Endothelial cell of umbilical vein (primary cell): ENCODE results near the gene CRY1. TPM values are rescaled to one million over a fixed set of nuclear protein-coding genes. Genes with fewer than 3 reads are reported as not detected.

Experiments used
- BruUV-seq: library from RNA; stranded (reverse); fragments of 400-500 nt; replicated peaks from 2 replicates; lab custom pipeline; 2021; lab: Mats Ljungman, UMichigan
- CTCF ChIA-PET: fragments of 300-600, 350-600 bp; sonication (Branson Sonifier 250); formaldehyde crosslinking; loops from one replicate; lab custom pipeline; 2021; ENCODE audit warnings: antibody characterized with exemption, inconsistent platforms; lab: Charles Lee
- POLR2A ChIA-PET: fragments of 300-600, 350-600 bp; sonication (Branson Sonifier 250); formaldehyde crosslinking; loops from one replicate; lab custom pipeline; 2021; ENCODE audit warnings: antibody characterized with exemption, inconsistent platforms; lab: Charles Lee
- DNase-seq: peaks from one replicate; pipeline ENCODE4 v3.0.0-alpha.2; 2011; ENCODE audit warnings: low read depth, low spot score
- FAIRE-seq: peaks from 2 replicates; lab custom pipeline; 2011; peaks lifted over from hg19 to GRCh38; lab: Jason Lieb, UNC
- H2AFZ ChIP-seq: 2 replicates; pipeline ENCODE4 v1.6.0; 2012; ENCODE audit warnings: low read depth, low read length, control low read depth, inconsistent platforms
- H3K27ac ChIP-seq: 2 replicates; pipeline ENCODE4 v1.5.1; 2011; ENCODE audit warnings: low read depth, mild to moderate bottlenecking, control low read depth, low read length, moderate library complexity; ENCODE audit not compliant: insufficient read depth
- H3K27me3 ChIP-seq, 2 experiments: 2 replicates each; pipeline versions ENCODE4 v1.6.0 to v1.6.1; 2011; ENCODE audit warnings: low read length in 2 of 2, mixed read lengths in 1 of 2; ENCODE audit not compliant: control insufficient read depth in 2 of 2, insufficient read depth in 2 of 2
- H3K36me3 ChIP-seq, 2 experiments: 2 replicates in 1 of 2; 3 replicates in 1 of 2; pipeline ENCODE4 v1.5.1; 2011; ENCODE audit warnings: low read length in 2 of 2, mild to moderate bottlenecking in 1 of 2, moderate library complexity in 1 of 2; ENCODE audit not compliant: control insufficient read depth in 2 of 2, insufficient read depth in 2 of 2; ENCODE audit errors: extremely low read depth in 1 of 2
- H3K4me1 ChIP-seq: 3 replicates; pipeline ENCODE4 v1.5.1; 2011; ENCODE audit warnings: mild to moderate bottlenecking, low read length; ENCODE audit not compliant: control insufficient read depth, insufficient read depth; ENCODE audit errors: extremely low read depth
- H3K4me2 ChIP-seq: 2 replicates; pipeline ENCODE4 v1.6.1; 2011; ENCODE audit warnings: low read length, control low read depth, mixed read lengths; ENCODE audit not compliant: insufficient read depth
- H3K4me3 ChIP-seq, 3 experiments: fragments of 200-600 bp in 1 of 3; sonication (generic), shearing (Covaris generic) in 1 of 3; replicated peaks in 1 of 3; 2 replicates each; pipeline ENCODE4 v1.5.1; 2011 to 2016; ENCODE audit warnings: control low read depth in 3 of 3, low read length in 3 of 3, mild to moderate bottlenecking in 2 of 3, inconsistent platforms in 1 of 3, low read depth in 1 of 3, moderate library complexity in 1 of 3; ENCODE audit not compliant: insufficient read depth in 1 of 3
- H3K79me2 ChIP-seq: 2 replicates; pipeline ENCODE4 v1.6.0; 2012; ENCODE audit warnings: low read length, inconsistent platforms; ENCODE audit not compliant: control insufficient read depth, insufficient read depth
- H3K9ac ChIP-seq: replicated peaks from 2 replicates; pipeline ENCODE3; 2011; ENCODE audit warnings: low read length, control low read depth; ENCODE audit not compliant: insufficient read depth; ENCODE audit errors: extremely low read depth
- H3K9me1 ChIP-seq: replicated peaks from 3 replicates; pipeline ENCODE4 v1.6.0; 2011; ENCODE audit warnings: mild to moderate bottlenecking, low read length; ENCODE audit not compliant: control insufficient read depth, insufficient read depth; ENCODE audit errors: extremely low read depth
- H3K9me3 ChIP-seq: replicated peaks from 2 replicates; pipeline ENCODE4 v1.5.1; 2012; ENCODE audit warnings: low read length, inconsistent platforms; ENCODE audit not compliant: control insufficient read depth, insufficient read depth
- H4K20me1 ChIP-seq: replicated peaks from 2 replicates; pipeline ENCODE3; 2011; ENCODE audit warnings: mild to moderate bottlenecking, low read length; ENCODE audit not compliant: control insufficient read depth, insufficient read depth; ENCODE audit errors: extremely low read depth
- CTCF ChIP-seq, 2 donors: IDR thresholded peaks; 1 replicate in 1 of 2; 2 replicates in 1 of 2; pipeline ENCODE4 v1.5.1; 2011; ENCODE audit warnings: low read length in 2 of 2, mild to moderate bottlenecking in 2 of 2, moderate library complexity in 2 of 2, control low read depth in 1 of 2, inconsistent platforms in 1 of 2, low read depth in 1 of 2; ENCODE audit not compliant: insufficient read depth in 1 of 2; ENCODE audit errors: extremely low read depth in 1 of 2
- EZH2 ChIP-seq: IDR thresholded peaks from 2 replicates; pipeline ENCODE4 v1.6.1; 2012; ENCODE audit warnings: borderline replicate concordance, low read depth, mild to moderate bottlenecking, moderate library complexity, low read length, inconsistent platforms; ENCODE audit not compliant: severe bottlenecking
- FOS ChIP-seq: IDR thresholded peaks from 2 replicates; pipeline ENCODE4 v1.6.1; 2011; ENCODE audit warnings: mild to moderate bottlenecking, low read length, moderate library complexity, borderline replicate concordance; ENCODE audit not compliant: insufficient read depth
- GATA2 ChIP-seq: IDR thresholded peaks from 2 replicates; pipeline ENCODE4 v1.7.0; 2011; ENCODE audit warnings: low read depth, mild to moderate bottlenecking, moderate library complexity, mixed read lengths, low read length; ENCODE audit not compliant: insufficient read length, insufficient read depth
- JUN ChIP-seq: IDR thresholded peaks from 2 replicates; pipeline ENCODE4 v1.6.1; 2011; ENCODE audit warnings: borderline replicate concordance, low read depth; ENCODE audit not compliant: insufficient read length, insufficient read depth
- MAX ChIP-seq: IDR thresholded peaks from 2 replicates; pipeline ENCODE4 v1.6.1; 2011; ENCODE audit not compliant: insufficient read depth, insufficient read length
- MYC ChIP-seq: IDR thresholded peaks from one replicate; pipeline ENCODE4 v1.6.1; 2011; ENCODE audit warnings: mild to moderate bottlenecking, low read depth, low read length
- POLR2A ChIP-seq: IDR thresholded peaks from 2 replicates; pipeline ENCODE4 v1.6.1; 2012; ENCODE audit warnings: low read depth, mild to moderate bottlenecking, control low read depth, low read length
- POLR2AphosphoS5 ChIP-seq: IDR thresholded peaks from 2 replicates; pipeline ENCODE4 v1.6.1; 2012; ENCODE audit warnings: low read depth, mild to moderate bottlenecking, control low read depth, low read length, moderate library complexity; ENCODE audit not compliant: insufficient read depth
- dilution Hi-C: fragments of 300-500 bp; cut with MboI; formaldehyde crosslinking; loops from one replicate; pipeline ENCODE4 v1.15.0; 2019; ENCODE audit warnings: low sequenced_read_pairs; ENCODE audit not compliant: extremely low pct_ligation_motif_present
- intact Hi-C: fragments of 100-400 bp; cut with micrococcal nuclease; formaldehyde crosslinking; loops from one replicate; pipeline ENCODE4 v1.10.0; 2022
- polyA plus RNA-seq, 4 experiments: library from polyadenylated mRNA; depleted of rRNA in 3 of 4; stranded (reverse) in 3 of 4; unstranded in 1 of 4; fragments of >200 nt; gene quantifications; 2 replicates each; pipeline versions ENCODE4 v1.2.1 to v1.2.3, GENCODE V29; 2011 to 2012; ENCODE audit warnings: missing spikeins in 1 of 4
- total RNA-seq: library from RNA; stranded (reverse); gene quantifications from 2 replicates; pipeline ENCODE4 v1.2.3, GENCODE V29; 2021

The CRY1 gene
- total and polyA plus RNA-seq, 2 donors (not counting 3 experiments of a cell fraction or from before 2014, with no cell fraction given): 11.4 to 21.0 TPM

GRCh38 chr12:106985479-106985878 is 107.9 kb downstream of the CRY1 start:
- POLR2A ChIA-PET: no interaction called here
- FAIRE-seq (no peak), DNase-seq (no peak)
- H2AFZ ChIP-seq: no peak overlapping the region
- H3K9me1 ChIP-seq: no peaks in the 10 kb centered on the region
- no peaks in the 10 kb centered on the region for H3K27me3 ChIP-seq
- H3K79me2 ChIP-seq: no peaks in the 10 kb centered on the region
- H3K27ac ChIP-seq: no peak overlapping the region
- dilution Hi-C loops: no loop called here
- intact Hi-C loops: no loop called here
- CTCF ChIA-PET: interaction anchor here (2.4 kb wide), 1 partner anchor 106 kb away, joined by 7 read pairs; no protein-coding TSS in a partner anchor
- no peaks in the 10 kb centered on the region for H4K20me1 ChIP-seq
- H3K36me3 ChIP-seq: peaks cover 0 to 2% of the 10 kb centered on the region in 2 experiments
- H3K4me2 ChIP-seq: no peak overlapping the region
- H3K9me3 ChIP-seq: no peaks in the 10 kb centered on the region
- TF ChIP-seq JUN (no peak), CTCF (IDR thresholded peaks at IDR 0.05; ENCODE audit: extremely low read depth in 1 of 2, insufficient read depth in 1 of 2, low read depth in 1 of 2, low read length in 2 of 2) (no peak), MYC (no peak), EZH2 (no peak), POLR2AphosphoS5 (no peak), GATA2 (no peak), FOS (no peak), POLR2A (no peak), MAX (no peak)
- no peak overlapping the region for H3K9ac ChIP-seq
- peaks cover 16% of the 10 kb centered on the region for H3K4me1 ChIP-seq
- no peak overlapping the region for H3K4me3 ChIP-seq
- BruUV-seq: no TSS peak
